Liver (tissue), 2 donors: Measurements from ENCODE around the gene TENT5C.

Experiments
- YY1 ChIP-seq: IDR thresholded peaks from 2 replicates; pipeline ENCODE4 v1.6.1; 2016; ENCODE audit warnings: antibody characterized with exemption, mild to moderate bottlenecking
- TF ChIP-seq, protein P1 (sequence below): fragments of 150-350 bp; IDR thresholded peaks from 2 replicates; pipeline ENCODE4 v1.5.1; 2017; ENCODE audit warnings: improper control_type of control experiment, low read depth, low read length; ENCODE audit not compliant: missing input control
- TF ChIP-seq, protein P2 (sequence below): IDR thresholded peaks from 2 replicates; pipeline ENCODE4 v1.6.1; 2016; ENCODE audit warnings: antibody characterized with exemption
- TF ChIP-seq, protein P3 (sequence below): IDR thresholded peaks from 2 replicates; pipeline ENCODE4 v1.6.1; 2016; ENCODE audit warnings: antibody characterized with exemption, mild to moderate bottlenecking
- donor health status: healthy.

DNA sequence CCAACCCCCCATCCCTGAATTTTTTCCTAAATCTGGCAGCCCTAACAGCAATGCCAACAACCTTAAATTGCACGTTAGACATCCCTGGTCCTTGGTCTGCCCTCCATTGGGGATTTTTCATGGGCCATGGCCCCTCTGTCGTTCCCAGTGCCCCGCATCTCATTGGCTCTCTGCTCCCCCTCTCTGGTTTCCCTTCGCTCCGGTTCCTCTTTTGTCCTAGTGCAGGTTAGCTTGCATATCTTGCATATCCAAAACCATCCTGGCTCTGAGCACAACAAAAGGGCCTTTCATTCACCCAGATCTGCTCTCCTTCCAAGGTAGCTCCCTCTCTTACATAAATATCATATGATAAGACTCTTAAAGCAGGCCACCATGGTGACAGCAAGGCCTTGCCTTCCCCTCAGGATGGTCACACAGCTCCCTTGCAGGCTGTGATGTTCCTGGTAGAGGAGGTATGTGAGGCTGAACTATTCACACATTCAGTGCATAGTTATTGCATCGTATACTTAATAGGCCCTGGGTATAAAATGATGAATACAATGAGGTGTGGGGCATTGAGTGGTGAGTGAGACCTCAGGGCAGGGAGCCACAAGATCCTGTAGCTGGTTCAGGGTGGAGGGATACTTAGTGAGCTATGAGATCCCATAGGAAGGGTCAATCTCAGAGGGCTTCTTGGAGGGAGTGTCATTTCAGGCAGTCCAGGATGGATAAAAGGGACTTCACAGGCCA lies 45.2 kb downstream of the TENT5C start:
- TF ChIP-seq, protein P1, sequence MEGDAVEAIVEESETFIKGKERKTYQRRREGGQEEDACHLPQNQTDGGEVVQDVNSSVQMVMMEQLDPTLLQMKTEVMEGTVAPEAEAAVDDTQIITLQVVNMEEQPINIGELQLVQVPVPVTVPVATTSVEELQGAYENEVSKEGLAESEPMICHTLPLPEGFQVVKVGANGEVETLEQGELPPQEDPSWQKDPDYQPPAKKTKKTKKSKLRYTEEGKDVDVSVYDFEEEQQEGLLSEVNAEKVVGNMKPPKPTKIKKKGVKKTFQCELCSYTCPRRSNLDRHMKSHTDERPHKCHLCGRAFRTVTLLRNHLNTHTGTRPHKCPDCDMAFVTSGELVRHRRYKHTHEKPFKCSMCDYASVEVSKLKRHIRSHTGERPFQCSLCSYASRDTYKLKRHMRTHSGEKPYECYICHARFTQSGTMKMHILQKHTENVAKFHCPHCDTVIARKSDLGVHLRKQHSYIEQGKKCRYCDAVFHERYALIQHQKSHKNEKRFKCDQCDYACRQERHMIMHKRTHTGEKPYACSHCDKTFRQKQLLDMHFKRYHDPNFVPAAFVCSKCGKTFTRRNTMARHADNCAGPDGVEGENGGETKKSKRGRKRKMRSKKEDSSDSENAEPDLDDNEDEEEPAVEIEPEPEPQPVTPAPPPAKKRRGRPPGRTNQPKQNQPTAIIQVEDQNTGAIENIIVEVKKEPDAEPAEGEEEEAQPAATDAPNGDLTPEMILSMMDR = no peak
- TF ChIP-seq, protein P2, sequence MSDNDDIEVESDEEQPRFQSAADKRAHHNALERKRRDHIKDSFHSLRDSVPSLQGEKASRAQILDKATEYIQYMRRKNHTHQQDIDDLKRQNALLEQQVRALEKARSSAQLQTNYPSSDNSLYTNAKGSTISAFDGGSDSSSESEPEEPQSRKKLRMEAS = no peak
- TF ChIP-seq, protein P3, sequence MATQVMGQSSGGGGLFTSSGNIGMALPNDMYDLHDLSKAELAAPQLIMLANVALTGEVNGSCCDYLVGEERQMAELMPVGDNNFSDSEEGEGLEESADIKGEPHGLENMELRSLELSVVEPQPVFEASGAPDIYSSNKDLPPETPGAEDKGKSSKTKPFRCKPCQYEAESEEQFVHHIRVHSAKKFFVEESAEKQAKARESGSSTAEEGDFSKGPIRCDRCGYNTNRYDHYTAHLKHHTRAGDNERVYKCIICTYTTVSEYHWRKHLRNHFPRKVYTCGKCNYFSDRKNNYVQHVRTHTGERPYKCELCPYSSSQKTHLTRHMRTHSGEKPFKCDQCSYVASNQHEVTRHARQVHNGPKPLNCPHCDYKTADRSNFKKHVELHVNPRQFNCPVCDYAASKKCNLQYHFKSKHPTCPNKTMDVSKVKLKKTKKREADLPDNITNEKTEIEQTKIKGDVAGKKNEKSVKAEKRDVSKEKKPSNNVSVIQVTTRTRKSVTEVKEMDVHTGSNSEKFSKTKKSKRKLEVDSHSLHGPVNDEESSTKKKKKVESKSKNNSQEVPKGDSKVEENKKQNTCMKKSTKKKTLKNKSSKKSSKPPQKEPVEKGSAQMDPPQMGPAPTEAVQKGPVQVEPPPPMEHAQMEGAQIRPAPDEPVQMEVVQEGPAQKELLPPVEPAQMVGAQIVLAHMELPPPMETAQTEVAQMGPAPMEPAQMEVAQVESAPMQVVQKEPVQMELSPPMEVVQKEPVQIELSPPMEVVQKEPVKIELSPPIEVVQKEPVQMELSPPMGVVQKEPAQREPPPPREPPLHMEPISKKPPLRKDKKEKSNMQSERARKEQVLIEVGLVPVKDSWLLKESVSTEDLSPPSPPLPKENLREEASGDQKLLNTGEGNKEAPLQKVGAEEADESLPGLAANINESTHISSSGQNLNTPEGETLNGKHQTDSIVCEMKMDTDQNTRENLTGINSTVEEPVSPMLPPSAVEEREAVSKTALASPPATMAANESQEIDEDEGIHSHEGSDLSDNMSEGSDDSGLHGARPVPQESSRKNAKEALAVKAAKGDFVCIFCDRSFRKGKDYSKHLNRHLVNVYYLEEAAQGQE = no peak
- no peak for TF ChIP-seq YY1
